HT-29 (cell line): Measurements from ENCODE around the gene RUSC1. TPM values are rescaled to one million over a fixed set of nuclear protein-coding genes. Genes with fewer than 3 reads are reported as not detected.
A peak's percentile ranks its signal among the peaks of the same experiment; 100 is the strongest.
"Not testable (repeated sequence)": the region's sequence is repeated elsewhere in the genome, so short reads cannot be mapped to it uniquely, and the experiment has no call there.

Experiments used
- DNase-seq: peaks from one replicate; pipeline ENCODE4 v3.0.0-alpha.2; 2015; ENCODE audit warnings: low spot score
- total RNA-seq: library from RNA; depleted of rRNA; stranded (reverse); fragments of >200 nt; shearing (Covaris generic); gene quantifications from 2 replicates; pipeline ENCODE4 v1.2.3, GENCODE V29; 2014

RUSC1 gene
- total RNA-seq, 1 experiment from 2014 or later: 80.6 TPM

GRCh38 chr1:155322571-155322952 is 1.9 kb downstream of the RUSC1 start:
- no peak for DNase-seq

GRCh38 chr1:155322953-155323728 is 2.4 kb downstream of the RUSC1 start:
- DNase-seq: peak; percentile 93

- peak; percentile 95 for DNase-seq
Observed at GRCh38 chr1:155323729-155324036, 3.0 kb downstream of the RUSC1 start.

GRCh38 chr1:155324037-155324716 is 3.5 kb downstream of the RUSC1 start:
- DNase-seq: peak; percentile 93

GRCh38 chr1:155324717-155325602 is 4.3 kb downstream of the RUSC1 start:
- DNase-seq: peak; percentile 82

GRCh38 chr1:155325603-155325893 is 4.9 kb downstream of the RUSC1 start:
- DNase-seq: no peak

GRCh38 chr1:155326020-155326526 is 5.4 kb downstream of the RUSC1 start:
- DNase-seq: no peak

GRCh38 chr1:155326631-155327037 is 5.9 kb downstream of the RUSC1 start:
- no peak for DNase-seq

- DNase-seq: no peak
Observed at GRCh38 chr1:155327981-155328380, 7.3 kb downstream of the RUSC1 start.

GRCh38 chr1:155328856-155329255 is 8.2 kb downstream of the RUSC1 start:
- DNase-seq: not testable (repeated sequence)

GRCh38 chr1:155329980-155330598 is 9.4 kb downstream of the RUSC1 start:
- no peak for DNase-seq

- no peak for DNase-seq
Observed at GRCh38 chr1:155334962-155335361, 14.3 kb downstream of the RUSC1 start.

- DNase-seq: no peak
Observed at GRCh38 chr1:155339515-155340097, 18.9 kb downstream of the RUSC1 start.

GRCh38 chr1:155342842-155343241 is 22.1 kb downstream of the RUSC1 start:
- no peak for DNase-seq

GRCh38 chr1:155352631-155353030 is 31.9 kb downstream of the RUSC1 start:
- no peak for DNase-seq

GRCh38 chr1:155360051-155360450 is 39.4 kb downstream of the RUSC1 start:
- no peak for DNase-seq

- no peak for DNase-seq
Observed at GRCh38 chr1:155379180-155379579, 58.5 kb downstream of the RUSC1 start.

GRCh38 chr1:155379631-155380090 is 59.0 kb downstream of the RUSC1 start:
- no peak for DNase-seq
